ENCODE data around the gene SHTN1. TPM values are rescaled to one million over a fixed set of nuclear protein-coding genes. Genes with fewer than 3 reads are reported as not detected.

The SHTN1 gene
- total RNA-seq, 1 donor from 2014 or later: 3.0 TPM

DNA sequence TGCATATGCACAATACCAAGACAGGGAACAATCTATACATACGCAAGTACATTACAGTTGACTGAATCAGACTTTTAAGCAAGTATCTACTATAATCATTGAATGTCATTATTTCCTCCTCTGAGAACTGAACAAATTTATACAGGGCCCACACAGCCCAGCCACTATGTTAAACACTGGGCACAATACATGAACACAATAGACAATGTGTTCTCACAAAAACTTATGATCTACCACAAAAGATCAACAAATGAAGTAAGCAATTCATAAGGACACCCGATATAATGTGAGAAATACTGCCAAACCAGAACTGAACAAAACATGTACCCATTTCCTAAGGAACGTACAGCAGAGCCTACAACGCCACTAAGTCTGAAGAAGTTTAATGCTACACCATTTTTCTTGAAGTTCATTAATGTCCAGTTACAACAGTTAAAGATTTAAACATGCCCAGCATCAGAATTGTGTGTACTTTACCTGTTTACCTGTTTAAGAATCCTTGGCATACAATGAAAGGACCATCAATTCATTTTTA, 31.5 kb downstream of the SHTN1 start:
- Histone ChIP-seq H3K36me3 (peaks cover 0 to 3% of the 10 kb centered on the region in 2 donors), H3K9me3 (no peaks in the 10 kb centered on the region), H3K4me3 (no peak overlapping the region), H3K27ac (no peak overlapping the region), H3K4me1 (no peaks in the 10 kb centered on the region), H3K27me3 (no peaks in the 10 kb centered on the region)
- TF ChIP-seq, protein P1, sequence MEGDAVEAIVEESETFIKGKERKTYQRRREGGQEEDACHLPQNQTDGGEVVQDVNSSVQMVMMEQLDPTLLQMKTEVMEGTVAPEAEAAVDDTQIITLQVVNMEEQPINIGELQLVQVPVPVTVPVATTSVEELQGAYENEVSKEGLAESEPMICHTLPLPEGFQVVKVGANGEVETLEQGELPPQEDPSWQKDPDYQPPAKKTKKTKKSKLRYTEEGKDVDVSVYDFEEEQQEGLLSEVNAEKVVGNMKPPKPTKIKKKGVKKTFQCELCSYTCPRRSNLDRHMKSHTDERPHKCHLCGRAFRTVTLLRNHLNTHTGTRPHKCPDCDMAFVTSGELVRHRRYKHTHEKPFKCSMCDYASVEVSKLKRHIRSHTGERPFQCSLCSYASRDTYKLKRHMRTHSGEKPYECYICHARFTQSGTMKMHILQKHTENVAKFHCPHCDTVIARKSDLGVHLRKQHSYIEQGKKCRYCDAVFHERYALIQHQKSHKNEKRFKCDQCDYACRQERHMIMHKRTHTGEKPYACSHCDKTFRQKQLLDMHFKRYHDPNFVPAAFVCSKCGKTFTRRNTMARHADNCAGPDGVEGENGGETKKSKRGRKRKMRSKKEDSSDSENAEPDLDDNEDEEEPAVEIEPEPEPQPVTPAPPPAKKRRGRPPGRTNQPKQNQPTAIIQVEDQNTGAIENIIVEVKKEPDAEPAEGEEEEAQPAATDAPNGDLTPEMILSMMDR (IDR thresholded peaks at IDR 0.05): no peak
- intact Hi-C loops (cut with DNase I): no loop called here
- DNase-seq (ENCODE audit: low spot score in 2 of 2): no peak

DNA sequence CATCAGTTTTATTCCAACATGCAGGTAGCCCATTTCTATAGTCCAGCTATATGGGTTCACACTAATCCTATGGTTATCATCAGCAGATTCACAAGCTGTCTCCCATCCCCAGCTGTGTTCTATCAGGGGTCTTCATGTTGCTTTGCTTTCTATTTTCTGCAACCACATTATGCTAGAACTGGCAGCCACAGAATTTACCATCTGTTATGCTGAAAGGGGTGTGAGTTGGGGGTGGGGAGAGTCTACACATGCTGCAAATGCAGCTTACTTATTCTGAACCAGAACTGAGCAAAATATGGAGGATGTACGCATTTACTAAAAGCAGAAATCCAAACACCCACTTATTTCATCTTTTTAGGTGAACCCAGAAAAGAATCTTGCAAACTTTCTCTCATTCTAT, 32.9 kb downstream of the SHTN1 start:
- Histone ChIP-seq H3K4me3 (no peak overlapping the region), H3K4me1 (no peaks in the 10 kb centered on the region), H3K27me3 (no peaks in the 10 kb centered on the region), H3K36me3 (peaks cover 2 to 5% of the 10 kb centered on the region in 2 donors), H3K9me3 (no peaks in the 10 kb centered on the region), H3K27ac (no peak overlapping the region)
- intact Hi-C loops (cut with DNase I): no loop called here
- no peak for DNase-seq (ENCODE audit: low spot score in 2 of 2)
- TF ChIP-seq, protein P1 (IDR thresholded peaks at IDR 0.05): no peak

DNA sequence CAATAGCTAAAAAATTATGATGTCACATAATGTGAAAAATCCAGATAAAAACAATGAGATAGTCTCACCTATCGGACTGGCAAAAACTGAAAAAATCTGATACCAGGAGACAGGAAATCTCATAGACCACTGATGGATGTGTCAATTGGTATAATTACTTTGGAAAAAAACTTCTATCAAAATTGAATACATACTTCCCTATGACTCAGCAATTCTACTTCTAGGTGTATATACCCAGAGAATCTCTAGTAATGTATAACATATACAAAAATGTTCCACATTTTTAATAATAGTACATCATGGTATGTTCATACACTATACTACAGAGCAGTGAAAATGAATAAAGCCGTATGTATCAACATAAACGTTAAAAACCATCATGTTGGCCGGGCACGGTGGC, 34.9 kb downstream of the SHTN1 start:
- TF ChIP-seq, protein P1 (IDR thresholded peaks at IDR 0.05): no peak
- Histone ChIP-seq H3K27me3 (no peaks in the 10 kb centered on the region), H3K4me1 (no peaks in the 10 kb centered on the region), H3K4me3 (no peak overlapping the region), H3K36me3 (peaks cover 6 to 9% of the 10 kb centered on the region in 2 donors), H3K9me3 (no peaks in the 10 kb centered on the region), H3K27ac (no peak overlapping the region)
- intact Hi-C loops (cut with DNase I): no loop called here
- DNase-seq (ENCODE audit: low spot score in 2 of 2): no peak

DNA sequence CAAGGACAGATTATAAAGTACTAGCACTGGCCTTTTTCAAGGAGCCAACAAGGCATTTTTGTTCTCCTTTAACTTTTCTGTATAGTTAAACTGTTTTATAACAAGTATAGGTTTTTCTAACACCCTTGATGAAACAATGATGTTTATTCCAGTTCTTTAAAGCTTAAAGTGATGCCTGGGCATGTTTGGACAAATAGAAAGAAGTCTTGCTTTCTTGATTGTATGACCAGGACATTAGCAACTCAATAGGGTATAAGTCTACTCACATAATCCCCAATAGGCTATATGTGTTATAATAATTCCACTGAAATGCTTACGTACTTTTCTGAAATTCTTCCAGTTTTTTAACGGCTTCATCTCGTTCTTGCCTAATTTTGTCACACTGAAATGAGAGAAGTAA, 36.7 kb downstream of the SHTN1 start:
- no peaks in the 10 kb centered on the region for H3K27me3 ChIP-seq
- TF ChIP-seq, protein P1 (IDR thresholded peaks at IDR 0.05): no peak
- H3K4me1 ChIP-seq: no peaks in the 10 kb centered on the region
- DNase-seq (ENCODE audit: low spot score in 2 of 2): no peak
- H3K27ac ChIP-seq: no peak overlapping the region
- no peak overlapping the region for H3K4me3 ChIP-seq
- H3K36me3 ChIP-seq: peaks cover 6 to 9% of the 10 kb centered on the region in 2 donors
- no peaks in the 10 kb centered on the region for H3K9me3 ChIP-seq
- intact Hi-C loops (cut with DNase I): no loop called here

DNA sequence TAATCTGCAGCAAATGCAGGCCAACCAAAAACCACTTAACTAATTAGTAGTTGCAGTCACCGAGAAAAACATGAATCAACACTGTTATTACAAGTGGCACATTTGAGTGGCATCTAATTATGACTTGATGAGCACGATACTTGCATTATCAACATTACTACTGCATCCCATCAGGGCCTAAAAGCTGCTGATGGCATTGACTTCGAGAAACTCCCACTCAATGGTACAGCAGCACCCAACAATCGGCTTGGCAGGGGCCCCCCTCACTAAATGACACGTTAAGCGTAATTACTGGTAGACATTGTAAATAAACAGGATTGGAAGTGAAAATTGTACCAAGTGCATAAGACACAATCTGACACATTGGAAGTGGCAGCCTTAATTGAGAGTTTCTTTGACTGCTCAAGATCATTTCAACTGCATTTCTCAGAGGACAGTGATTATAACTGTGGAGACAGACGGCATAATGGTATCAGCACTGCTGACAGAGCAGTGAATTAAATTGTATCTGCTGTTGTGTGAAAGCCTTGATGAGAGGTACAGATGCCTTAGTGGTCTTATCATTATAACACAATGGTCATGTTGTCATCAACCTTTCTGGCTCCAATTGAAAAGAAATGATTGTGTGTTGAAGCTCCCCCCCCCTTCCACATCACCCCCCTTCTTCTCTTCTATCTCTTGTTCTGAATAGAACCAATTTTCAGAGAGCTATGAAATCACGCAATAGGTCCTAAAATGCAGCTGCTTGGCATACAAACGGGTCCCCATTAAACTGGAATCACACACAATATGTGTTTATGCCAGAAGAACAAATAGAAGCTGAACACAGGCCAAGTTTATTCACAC, 43.4 kb downstream of the SHTN1 start:
- no peaks in the 10 kb centered on the region for H3K4me1 ChIP-seq
- no peak overlapping the region for H3K27ac ChIP-seq
- DNase-seq (ENCODE audit: low spot score in 2 of 2): no peak
- intact Hi-C loops (cut with DNase I): no loop called here
- H3K36me3 ChIP-seq: peaks cover 0 to 3% of the 10 kb centered on the region in 2 donors
- H3K4me3 ChIP-seq: no peak overlapping the region
- H3K27me3 ChIP-seq: no peaks in the 10 kb centered on the region
- no peaks in the 10 kb centered on the region for H3K9me3 ChIP-seq
- TF ChIP-seq, protein P1 (IDR thresholded peaks at IDR 0.05): no peak

All from ascending aorta (tissue), 2 donors.